Neural progenitor cell (in vitro differentiated cells): ENCODE data around the gene PRKAA2. TPM values are rescaled to one million over a fixed set of nuclear protein-coding genes. Genes with fewer than 3 reads are reported as not detected.

Experiments
- DNase-seq: peaks from one replicate; pipeline ENCODE4 v3.0.0-alpha.2; 2016; ENCODE audit warnings: low spot score
- H2AFZ ChIP-seq: fragments of 200-600 bp; sonication (generic); replicated peaks from 2 replicates; pipeline ENCODE4 v1.6.1; 2016; ENCODE audit warnings: antibody characterized with exemption
- H3F3A ChIP-seq: fragments of 200-600 bp; sonication (generic); 2 replicates; pipeline ENCODE4 v1.6.1; 2016; ENCODE audit warnings: antibody characterized with exemption, low read depth
- H3K27ac ChIP-seq: fragments of 200-600 bp; sonication (generic); 2 replicates; pipeline ENCODE4 v1.5.1; 2016; ENCODE audit warnings: mild to moderate bottlenecking
- H3K27me3 ChIP-seq: fragments of 200-600 bp; sonication (generic); 2 replicates; pipeline ENCODE4 v1.6.1; 2016; ENCODE audit warnings: mild to moderate bottlenecking, moderate library complexity
- H3K36me3 ChIP-seq: fragments of 200-600 bp; sonication (generic); 2 replicates; pipeline ENCODE4 v1.5.1; 2016
- H3K4me1 ChIP-seq: fragments of 200-600 bp; sonication (generic); 2 replicates; pipeline ENCODE4 v1.6.1; 2016; ENCODE audit warnings: mixed run types
- H3K4me2 ChIP-seq: fragments of 200-600 bp; sonication (generic); 2 replicates; pipeline ENCODE4 v1.6.1; 2016
- H3K4me3 ChIP-seq: fragments of 200-600 bp; sonication (generic); 2 replicates; pipeline ENCODE4 v1.5.1; 2016
- H3K79me2 ChIP-seq: fragments of 200-600 bp; sonication (generic); 2 replicates; pipeline ENCODE4 v1.6.1; 2016; ENCODE audit warnings: low read depth
- H3K9ac ChIP-seq: fragments of 200-600 bp; sonication (generic); 2 replicates; pipeline ENCODE4 v1.6.1; 2016
- H3K9me3 ChIP-seq: fragments of 200-600 bp; sonication (generic); 2 replicates; pipeline ENCODE4 v1.5.1; 2016; ENCODE audit warnings: low read depth
- H4K20me1 ChIP-seq: fragments of 200-600 bp; sonication (generic); 2 replicates; pipeline ENCODE4 v1.6.1; 2016; ENCODE audit warnings: low read depth
- H3K27ac Mint-ChIP-seq: 3 replicates; pipeline ENCODE4 v1.8.0; 2021; ENCODE audit warnings: mixed read lengths
- H3K27me3 Mint-ChIP-seq: 2 replicates; pipeline ENCODE4 v1.8.0; 2022; ENCODE audit warnings: low read depth, mild to moderate bottlenecking, inconsistent platforms, moderate library complexity, mixed read lengths; ENCODE audit not compliant: insufficient read depth
- H3K36me3 Mint-ChIP-seq: 3 replicates; pipeline ENCODE4 v1.8.0; 2021; ENCODE audit warnings: mixed read lengths
- H3K4me1 Mint-ChIP-seq: 3 replicates; pipeline ENCODE4 v1.8.0; 2021; ENCODE audit warnings: mixed read lengths
- H3K4me3 Mint-ChIP-seq: 3 replicates; pipeline ENCODE4 v1.8.0; 2021; ENCODE audit warnings: mild to moderate bottlenecking, moderate library complexity, mixed read lengths
- H3K9me3 Mint-ChIP-seq: 3 replicates; pipeline ENCODE4 v1.8.0; 2020; ENCODE audit warnings: mixed read lengths
- CTCF ChIP-seq: fragments of 200-600 bp; sonication (generic); IDR thresholded peaks from 2 replicates; pipeline ENCODE4 v1.5.1; 2017; ENCODE audit warnings: antibody characterized with exemption, mild to moderate bottlenecking
- EZH2 ChIP-seq: fragments of 200-600 bp; sonication (generic); IDR thresholded peaks from 2 replicates; pipeline ENCODE4 v1.6.1; 2017; ENCODE audit warnings: antibody characterized with exemption, mild to moderate bottlenecking, moderate library complexity
- EZH2phosphoT487 ChIP-seq: fragments of 200-600 bp; sonication (generic); IDR thresholded peaks from 2 replicates; pipeline ENCODE4 v1.6.1; 2017; ENCODE audit warnings: antibody characterized with exemption
- total RNA-seq: library from RNA; depleted of rRNA; stranded (reverse); fragments of >200 nt; gene quantifications from 2 replicates; pipeline ENCODE4 v1.2.3, GENCODE V29; 2015; ENCODE audit warnings: low replicate concordance

PRKAA2 gene
- total RNA-seq, 1 donor from 2014 or later = 25.8 TPM

GRCh38 chr1:56709995-56710394 is 64.9 kb downstream of the PRKAA2 start:
- H3K27ac Mint-ChIP-seq = no peak overlapping the region

DNA sequence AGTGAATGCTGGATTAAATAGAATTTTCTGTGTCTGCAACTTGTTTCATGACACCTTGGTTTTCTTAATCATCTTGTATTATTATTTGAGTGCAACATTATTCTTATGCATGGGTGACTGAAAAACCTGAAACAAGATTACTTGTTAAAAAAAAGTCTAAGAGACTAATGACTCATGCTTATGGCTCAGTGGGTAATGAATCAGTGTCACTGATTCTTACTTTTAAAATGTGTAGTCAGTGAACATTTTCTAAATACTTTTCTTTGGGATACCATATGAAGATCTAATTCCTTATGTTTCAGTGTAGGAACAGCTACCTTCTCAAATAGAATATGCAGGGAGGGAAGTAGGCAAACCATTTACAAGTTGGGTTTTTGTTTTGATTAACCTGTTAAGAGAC is 65.5 kb downstream of the PRKAA2 start:
- no peaks in the 10 kb centered on the region for H3K27me3 ChIP-seq
- TF ChIP-seq CTCF (no peak), EZH2 (no peak), EZH2phosphoT487 (no peak)
- no peaks in the 10 kb centered on the region for H3K36me3 ChIP-seq
- H3K27ac ChIP-seq = no peak overlapping the region
- H3K9me3 ChIP-seq = no peaks in the 10 kb centered on the region
- no peak overlapping the region for H3K4me3 ChIP-seq
- no peak overlapping the region for H3K9ac ChIP-seq
- no peaks in the 10 kb centered on the region for H3K79me2 ChIP-seq
- no peak overlapping the region for H3K4me2 ChIP-seq
- no peaks in the 10 kb centered on the region for H3K27me3 Mint-ChIP-seq
- peaks cover 5% of the 10 kb centered on the region for H3K4me1 Mint-ChIP-seq
- no peak overlapping the region for H2AFZ ChIP-seq
- no peaks in the 10 kb centered on the region for H3K9me3 Mint-ChIP-seq
- H3F3A ChIP-seq = no peaks in the 10 kb centered on the region
- H3K36me3 Mint-ChIP-seq = peaks cover 16% of the 10 kb centered on the region
- no peak overlapping the region for H3K27ac Mint-ChIP-seq
- H3K4me3 Mint-ChIP-seq = no peak overlapping the region
- no peaks in the 10 kb centered on the region for H3K4me1 ChIP-seq
- H4K20me1 ChIP-seq = no peaks in the 10 kb centered on the region
- DNase-seq = no peak

More at GRCh38 chr1:56709995-56710394, 64.9 kb downstream of the PRKAA2 start:
- no peaks in the 10 kb centered on the region for H3F3A ChIP-seq
- no peak overlapping the region for H3K4me2 ChIP-seq
- no peaks in the 10 kb centered on the region for H3K79me2 ChIP-seq
- H4K20me1 ChIP-seq = no peaks in the 10 kb centered on the region
- peaks cover 1% of the 10 kb centered on the region for H3K36me3 ChIP-seq
- no peak overlapping the region for H3K4me3 ChIP-seq
- DNase-seq = no peak
- no peaks in the 10 kb centered on the region for H3K9me3 Mint-ChIP-seq
- H3K27ac ChIP-seq = no peak overlapping the region
- H3K4me3 Mint-ChIP-seq = no peak overlapping the region
- peaks cover 18% of the 10 kb centered on the region for H3K36me3 Mint-ChIP-seq
- no peak overlapping the region for H2AFZ ChIP-seq
- no peaks in the 10 kb centered on the region for H3K4me1 ChIP-seq
- peaks cover 5% of the 10 kb centered on the region for H3K4me1 Mint-ChIP-seq
- no peaks in the 10 kb centered on the region for H3K9me3 ChIP-seq
- no peak for TF ChIP-seq EZH2phosphoT487
- no peak for TF ChIP-seq EZH2
- TF ChIP-seq CTCF = no peak
- no peaks in the 10 kb centered on the region for H3K27me3 ChIP-seq
- no peaks in the 10 kb centered on the region for H3K27me3 Mint-ChIP-seq
- no peak overlapping the region for H3K9ac ChIP-seq

DNA sequence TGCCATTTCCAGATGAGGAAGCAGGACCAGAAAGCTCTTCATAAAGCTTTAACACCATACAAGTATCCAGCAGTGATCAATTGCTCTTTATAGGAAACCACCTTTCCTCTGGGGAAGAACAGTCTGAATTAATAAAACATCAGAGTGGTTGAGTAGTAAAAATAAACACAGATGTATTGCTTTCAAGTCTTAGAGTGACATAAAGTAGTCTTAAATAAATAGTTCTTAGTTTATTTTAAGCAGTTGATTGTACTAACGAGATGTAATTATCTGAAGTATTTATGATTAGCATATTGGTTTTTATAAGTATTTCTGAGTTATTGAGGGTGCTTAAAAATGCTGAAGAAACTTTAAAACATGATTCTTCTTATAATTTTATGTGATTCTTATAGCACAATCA is 67.0 kb downstream of the PRKAA2 start:
- DNase-seq = no peak
- no peaks in the 10 kb centered on the region for H3K9me3 Mint-ChIP-seq
- Histone ChIP-seq H3F3A (no peaks in the 10 kb centered on the region), H3K36me3 (no peaks in the 10 kb centered on the region), H3K4me1 (no peaks in the 10 kb centered on the region), H3K27me3 (no peaks in the 10 kb centered on the region), H3K79me2 (no peaks in the 10 kb centered on the region), H4K20me1 (no peaks in the 10 kb centered on the region), H3K9ac (no peak overlapping the region), H3K9me3 (no peaks in the 10 kb centered on the region), H2AFZ (no peak overlapping the region), H3K27ac (no peak overlapping the region), H3K4me3 (no peak overlapping the region), H3K4me2 (no peak overlapping the region)
- no peaks in the 10 kb centered on the region for H3K27me3 Mint-ChIP-seq
- peaks cover 5% of the 10 kb centered on the region for H3K4me1 Mint-ChIP-seq
- peaks cover 3% of the 10 kb centered on the region for H3K36me3 Mint-ChIP-seq
- H3K27ac Mint-ChIP-seq = no peak overlapping the region
- TF ChIP-seq EZH2phosphoT487 = no peak
- no peak for TF ChIP-seq EZH2
- TF ChIP-seq CTCF = no peak
- no peak overlapping the region for H3K4me3 Mint-ChIP-seq
